HG02981 (cell line): ENCODE results near the gene ZRANB3.
"Not testable (repeated sequence)": the region's sequence is repeated elsewhere in the genome, so short reads cannot be mapped to it uniquely, and the experiment has no call there.

Experiments
- ATAC-seq: cut with Tn5 transposase; IDR thresholded peaks from one replicate; pipeline ENCODE4 v1.9.1; 2021; ENCODE audit warnings: mild to moderate bottlenecking, moderate library complexity; ENCODE audit not compliant: unreplicated experiment

ZRANB3 gene

GRCh38 chr2:135089597-135089996 is 441.4 kb downstream of the ZRANB3 start:
- not testable (repeated sequence) for ATAC-seq
